Sigmoid colon (tissue), 7 donors: ENCODE results near the gene DUSP19. TPM values are rescaled to one million over a fixed set of nuclear protein-coding genes. Genes with fewer than 3 reads are reported as not detected.

Experiments
- DNase-seq: peaks from one replicate; pipeline ENCODE4 v3.0.0-alpha.2; 2019
- H3K27ac ChIP-seq, 4 donors: fragments of 200-600 bp; sonication (generic); one replicate each; pipeline ENCODE4 v1.5.1; 2016 to 2019; ENCODE audit warnings: mild to moderate bottlenecking in 1 of 4
- H3K27me3 ChIP-seq, 3 donors: fragments of 200-600 bp; sonication (generic); one replicate each; pipeline ENCODE4 v1.5.1; 2019; ENCODE audit warnings: mild to moderate bottlenecking in 1 of 3
- H3K36me3 ChIP-seq, 4 donors: fragments of 200-600 bp; sonication (generic); one replicate each; pipeline ENCODE4 v1.5.1; 2016 to 2019
- H3K4me1 ChIP-seq, 4 donors: fragments of 200-600 bp; sonication (generic); one replicate each; pipeline ENCODE4 v1.5.1; 2017 to 2019
- H3K4me3 ChIP-seq, 4 donors: fragments of 200-600 bp; sonication (generic); one replicate each; pipeline ENCODE4 v1.5.1; 2017 to 2019; ENCODE audit warnings: mild to moderate bottlenecking in 2 of 4, moderate library complexity in 1 of 4
- H3K9me3 ChIP-seq, 4 donors: fragments of 200-600 bp in 3 of 4; sonication (generic) in 3 of 4; one replicate each; pipeline versions ENCODE4 v1.5.1 to v1.6.1; 2013 to 2019
- CTCF ChIP-seq, 4 experiments: fragments of 450-650 bp in 3 of 4; fragments of 200-600 bp in 1 of 4; IDR thresholded peaks; one replicate each; pipeline ENCODE4 v1.5.1; 2016 to 2019; ENCODE audit warnings: antibody characterized with exemption in 4 of 4, mild to moderate bottlenecking in 3 of 4, moderate library complexity in 2 of 4
- EP300 ChIP-seq, 4 donors: sonication (generic); formaldehyde crosslinking; IDR thresholded peaks; one replicate each; pipeline ENCODE4 v1.6.1; 2017; ENCODE audit warnings: antibody characterized with exemption in 4 of 4
- POLR2A ChIP-seq, 2 donors: fragments of 450-650 bp; IDR thresholded peaks; one replicate each; pipeline ENCODE4 v1.6.1; 2016; ENCODE audit warnings: antibody characterized with exemption in 2 of 2, mild to moderate bottlenecking in 2 of 2, moderate library complexity in 2 of 2
- POLR2AphosphoS5 ChIP-seq, 4 donors: sonication (generic); formaldehyde crosslinking; IDR thresholded peaks; one replicate each; pipeline ENCODE4 v1.6.1; 2017; ENCODE audit warnings: antibody characterized with exemption in 4 of 4
- WGBS, 2 donors: extraction: QIAGEN DNeasy Blood & Tissue Kit; methylation state at CpG; one replicate each; pipeline ENCODE4 v1.1.7; 2013; 5-methylcytosine and 5-hydroxymethylcytosine counted together
- intact Hi-C: fragments of 100-400 bp; cut with DNase I; formaldehyde crosslinking; loops from one replicate; pipeline ENCODE4 v1.15.1; 2023
- polyA plus RNA-seq, 3 donors: library from polyadenylated mRNA; stranded (reverse); fragments of 200-250 nt; gene quantifications; one replicate each; pipeline ENCODE4 v1.2.3, GENCODE V29; 2013
- total RNA-seq, 4 donors: library from RNA; depleted of rRNA; stranded (reverse); fragments of >200 nt; gene quantifications; one replicate each; pipeline ENCODE4 v1.1.0, GENCODE V29; 2016
- donor health status: healthy with polysubstance abuse.
- donor health status: Bipolar disorder and iron deficiency.
- donor health status: healthy.

The DUSP19 gene
- total and polyA plus RNA-seq, 7 donors: 0.69 to 7.2 (median 4.2) TPM

- intact Hi-C loops: no loop called here
- no peak for DNase-seq
- TF ChIP-seq EP300 (IDR thresholded peaks at IDR 0.05) (no peak), POLR2AphosphoS5 (IDR thresholded peaks at IDR 0.05) (no peak), POLR2A (IDR thresholded peaks at IDR 0.05) (no peak), CTCF (IDR thresholded peaks at IDR 0.05) (no peak)
- H3K9me3 ChIP-seq: no peaks in the 10 kb centered on the region
- no peaks in the 10 kb centered on the region for H3K27me3 ChIP-seq
- peaks cover 0 to 5% (median 2%) of the 10 kb centered on the region in 4 donors for H3K4me1 ChIP-seq
- no peak overlapping the region for H3K4me3 ChIP-seq
- H3K36me3 ChIP-seq: no peaks in the 10 kb centered on the region
- no peak overlapping the region for H3K27ac ChIP-seq
- WGBS, 2 donors: 90 to 94% methylated on average over 6 of the region's 6 CpGs
These were observed 10.8 kb downstream of the DUSP19 start for GRCh38 chr2:183089192-183089851.

GRCh38 chr2:183091318-183091953, 12.9 kb downstream of the DUSP19 start:
- 93 to 94% methylated on average over 7 of the region's 7 CpGs for WGBS, 2 donors

GRCh38 chr2:183091954-183092345, 13.4 kb downstream of the DUSP19 start:
- Histone ChIP-seq H3K27me3 (no peaks in the 10 kb centered on the region), H3K36me3 (peaks cover 0 to 16% (median under 1%) of the 10 kb centered on the region in 4 donors), H3K27ac (no peak overlapping the region), H3K9me3 (no peaks in the 10 kb centered on the region), H3K4me1 (peaks cover 0 to 9% (median 2%) of the 10 kb centered on the region in 4 donors), H3K4me3 (no peak overlapping the region)
- 96% methylated on average over 2 of the region's 2 CpGs for WGBS, 2 donors
- no peak for TF ChIP-seq CTCF (IDR thresholded peaks at IDR 0.05)
- no peak for TF ChIP-seq EP300 (IDR thresholded peaks at IDR 0.05)
- intact Hi-C loops: no loop called here
- no peak for DNase-seq

More at GRCh38 chr2:183091318-183091953, 12.9 kb downstream of the DUSP19 start:
- H3K36me3 ChIP-seq: peaks cover 0 to 10% (median 0%) of the 10 kb centered on the region in 4 donors
- no peak for DNase-seq
- intact Hi-C loops: no loop called here
- H3K4me3 ChIP-seq: no peak overlapping the region
- no peak overlapping the region for H3K27ac ChIP-seq
- H3K4me1 ChIP-seq: peaks cover 0 to 9% (median 2%) of the 10 kb centered on the region in 4 donors
- no peaks in the 10 kb centered on the region for H3K27me3 ChIP-seq
- TF ChIP-seq POLR2AphosphoS5 (IDR thresholded peaks at IDR 0.05): no peak
- TF ChIP-seq POLR2A (IDR thresholded peaks at IDR 0.05): no peak
- no peak for TF ChIP-seq CTCF (IDR thresholded peaks at IDR 0.05)
- no peak for TF ChIP-seq EP300 (IDR thresholded peaks at IDR 0.05)
- no peaks in the 10 kb centered on the region for H3K9me3 ChIP-seq

GRCh38 chr2:183093857-183094657, 15.5 kb downstream of the DUSP19 start:
- no peaks in the 10 kb centered on the region for H3K9me3 ChIP-seq
- TF ChIP-seq POLR2AphosphoS5 (IDR thresholded peaks at IDR 0.05): no peak
- TF ChIP-seq CTCF (IDR thresholded peaks at IDR 0.05): no peak
- no peak for TF ChIP-seq EP300 (IDR thresholded peaks at IDR 0.05)
- TF ChIP-seq POLR2A (IDR thresholded peaks at IDR 0.05): no peak
- WGBS, 2 donors: 57 to 64% methylated on average over 2 of the region's 2 CpGs
- H3K27me3 ChIP-seq: no peaks in the 10 kb centered on the region
- DNase-seq: no peak
- intact Hi-C loops: no loop called here
- H3K4me3 ChIP-seq: no peak overlapping the region
- no peak overlapping the region for H3K27ac ChIP-seq
- peaks cover 0 to 27% (median 2%) of the 10 kb centered on the region in 4 donors for H3K36me3 ChIP-seq
- H3K4me1 ChIP-seq: peaks cover 0 to 9% (median 2%) of the 10 kb centered on the region in 4 donors
